Glutamatergic neuron (in vitro differentiated cells): ENCODE results near the gene ABCA13. TPM values are rescaled to one million over a fixed set of nuclear protein-coding genes. Genes with fewer than 3 reads are reported as not detected.

Source experiments
- DNase-seq: peaks from one replicate; pipeline ENCODE4 v3.0.0; 2022
- H3K27ac Mint-ChIP-seq: one replicate; pipeline ENCODE4 v1.8.0; 2020; ENCODE audit warnings: mild to moderate bottlenecking, mixed read lengths, inconsistent platforms; ENCODE audit not compliant: unreplicated experiment
- H3K27me3 Mint-ChIP-seq: one replicate; pipeline ENCODE4 v1.8.0; 2020; ENCODE audit warnings: mild to moderate bottlenecking, moderate library complexity, mixed read lengths, inconsistent platforms; ENCODE audit not compliant: unreplicated experiment
- H3K36me3 Mint-ChIP-seq: one replicate; pipeline ENCODE4 v1.8.0; 2020; ENCODE audit warnings: mild to moderate bottlenecking, mixed read lengths, inconsistent platforms; ENCODE audit not compliant: unreplicated experiment
- H3K4me1 Mint-ChIP-seq: one replicate; pipeline ENCODE4 v1.8.0; 2020; ENCODE audit warnings: mild to moderate bottlenecking, low read depth, mixed read lengths, inconsistent platforms; ENCODE audit not compliant: unreplicated experiment
- H3K4me3 Mint-ChIP-seq: one replicate; pipeline ENCODE4 v1.8.0; 2020; ENCODE audit warnings: mild to moderate bottlenecking, mixed read lengths, inconsistent platforms; ENCODE audit not compliant: unreplicated experiment
- H3K9me3 Mint-ChIP-seq: one replicate; pipeline ENCODE4 v1.8.0; 2020; ENCODE audit warnings: mild to moderate bottlenecking, moderate library complexity, mixed read lengths, inconsistent platforms; ENCODE audit not compliant: unreplicated experiment
- total RNA-seq: library from RNA; stranded (reverse); fragmentation: NEBNext Ultra II Directional; extraction: Animal tissue kit (Norgen Biotek cat#: 25700); gene quantifications from one replicate; pipeline ENCODE4 v1.2.1, GENCODE V29; 2021; ENCODE audit not compliant: unreplicated experiment
- TF ChIP-seq, protein P1 (sequence below): fragments of 200-600 bp; sonication (generic); IDR thresholded peaks from one replicate; pipeline ENCODE4 v1.5.0; 2021; ENCODE audit not compliant: partially characterized antibody, unreplicated experiment

ABCA13 gene
- total RNA-seq, 1 donor from 2014 or later, result 0.61 TPM

DNA sequence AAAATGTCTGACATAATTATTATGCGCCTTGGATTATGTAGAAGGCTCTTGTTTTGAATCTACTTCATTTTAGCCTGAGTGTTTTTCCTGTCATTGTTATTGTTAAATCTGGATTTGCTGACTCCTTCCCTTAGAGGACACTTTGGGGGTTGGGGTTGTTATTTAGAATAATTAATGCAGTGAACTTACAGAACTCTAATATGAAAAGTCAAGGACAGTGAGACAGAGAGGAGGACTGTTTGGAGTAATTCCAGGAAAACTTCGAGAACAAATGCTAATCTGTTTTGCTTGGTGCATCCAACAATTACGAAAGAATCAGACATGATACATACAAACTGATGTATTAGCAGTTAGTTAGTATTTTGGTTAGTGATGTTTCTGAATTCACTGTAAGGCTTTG is 146.1 kb downstream of the ABCA13 start:
- DNase-seq, result no peak
- Mint-ChIP-seq H3K9me3 (no peaks in the 10 kb centered on the region), H3K4me1 (no peaks in the 10 kb centered on the region), H3K27ac (no peak overlapping the region), H3K36me3 (no peaks in the 10 kb centered on the region), H3K4me3 (no peak overlapping the region), H3K27me3 (no peaks in the 10 kb centered on the region)
- TF ChIP-seq, protein P1, sequence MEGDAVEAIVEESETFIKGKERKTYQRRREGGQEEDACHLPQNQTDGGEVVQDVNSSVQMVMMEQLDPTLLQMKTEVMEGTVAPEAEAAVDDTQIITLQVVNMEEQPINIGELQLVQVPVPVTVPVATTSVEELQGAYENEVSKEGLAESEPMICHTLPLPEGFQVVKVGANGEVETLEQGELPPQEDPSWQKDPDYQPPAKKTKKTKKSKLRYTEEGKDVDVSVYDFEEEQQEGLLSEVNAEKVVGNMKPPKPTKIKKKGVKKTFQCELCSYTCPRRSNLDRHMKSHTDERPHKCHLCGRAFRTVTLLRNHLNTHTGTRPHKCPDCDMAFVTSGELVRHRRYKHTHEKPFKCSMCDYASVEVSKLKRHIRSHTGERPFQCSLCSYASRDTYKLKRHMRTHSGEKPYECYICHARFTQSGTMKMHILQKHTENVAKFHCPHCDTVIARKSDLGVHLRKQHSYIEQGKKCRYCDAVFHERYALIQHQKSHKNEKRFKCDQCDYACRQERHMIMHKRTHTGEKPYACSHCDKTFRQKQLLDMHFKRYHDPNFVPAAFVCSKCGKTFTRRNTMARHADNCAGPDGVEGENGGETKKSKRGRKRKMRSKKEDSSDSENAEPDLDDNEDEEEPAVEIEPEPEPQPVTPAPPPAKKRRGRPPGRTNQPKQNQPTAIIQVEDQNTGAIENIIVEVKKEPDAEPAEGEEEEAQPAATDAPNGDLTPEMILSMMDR, result no peak

DNA sequence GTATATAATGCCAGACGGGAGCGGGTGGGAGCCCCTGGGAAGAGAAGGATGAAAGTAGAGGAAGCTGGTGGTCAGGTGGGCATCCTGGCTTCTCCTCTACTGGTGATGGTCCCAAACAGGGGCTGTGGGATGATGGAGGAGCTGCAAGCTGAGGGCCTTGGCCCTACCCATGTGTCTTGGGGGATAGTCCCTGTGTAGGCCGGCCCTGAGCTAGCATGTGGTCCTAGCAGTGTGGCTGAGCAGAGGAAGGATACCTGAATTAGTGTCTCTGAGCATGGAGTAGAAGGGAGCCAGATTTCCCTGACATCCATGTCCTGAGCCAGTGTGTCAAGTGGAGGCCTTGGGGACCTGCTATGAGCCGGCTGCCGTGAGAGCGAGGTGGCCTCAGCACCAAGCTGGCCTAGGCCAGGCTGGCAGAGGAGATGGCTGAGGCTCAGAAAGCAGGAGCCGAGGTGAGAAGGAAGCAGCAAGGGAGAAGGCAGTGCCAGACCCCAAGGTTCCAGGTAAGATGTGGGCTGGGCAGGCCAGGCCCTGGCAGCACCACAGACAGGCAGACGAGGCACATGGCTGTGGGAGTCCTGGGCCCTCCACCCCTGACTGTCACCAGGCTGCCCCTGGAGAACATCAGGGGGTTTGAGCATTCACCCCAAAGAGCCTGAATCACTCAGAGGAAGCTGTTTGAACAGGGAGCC is 150.2 kb downstream of the ABCA13 start:
- Mint-ChIP-seq H3K27me3 (peaks cover 2% of the 10 kb centered on the region), H3K9me3 (no peaks in the 10 kb centered on the region), H3K4me3 (no peak overlapping the region), H3K36me3 (no peaks in the 10 kb centered on the region), H3K4me1 (no peaks in the 10 kb centered on the region), H3K27ac (no peak overlapping the region)
- DNase-seq, result no peak
- TF ChIP-seq, protein P1, result no peak

DNA sequence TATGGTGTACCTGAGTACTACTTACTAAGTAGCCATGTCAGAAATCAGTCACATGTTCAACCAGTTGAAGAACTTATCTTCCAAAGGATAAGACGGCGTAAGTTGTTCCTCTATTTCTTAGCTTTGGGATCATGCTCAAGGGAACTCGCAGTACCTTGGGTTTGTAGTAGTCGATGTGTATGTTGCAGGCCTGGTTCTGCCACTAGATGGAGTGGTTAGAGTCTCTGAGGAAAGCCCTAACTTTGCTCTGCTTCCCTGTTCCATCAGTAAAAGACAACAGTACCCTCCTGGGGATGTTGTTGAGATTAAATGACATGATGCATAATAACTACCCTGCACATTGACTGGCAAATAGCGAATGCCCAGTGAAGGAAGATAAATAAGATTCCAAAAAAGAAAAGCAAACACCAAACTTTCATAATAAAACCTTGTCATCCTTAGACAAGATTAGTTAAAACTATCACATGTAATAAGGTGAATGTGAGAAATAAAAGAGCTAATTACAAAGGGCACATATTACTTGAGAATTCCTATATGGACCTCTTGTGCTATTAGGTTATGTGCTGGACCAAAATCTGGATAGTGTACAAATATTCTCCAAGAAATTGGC is 165.9 kb downstream of the ABCA13 start:
- Mint-ChIP-seq H3K9me3 (no peaks in the 10 kb centered on the region), H3K4me1 (no peaks in the 10 kb centered on the region), H3K27ac (no peak overlapping the region), H3K27me3 (peaks cover 1% of the 10 kb centered on the region), H3K4me3 (no peak overlapping the region), H3K36me3 (no peaks in the 10 kb centered on the region)
- DNase-seq, result peak; percentile 33
- TF ChIP-seq, protein P1, result peak; percentile 46

DNA sequence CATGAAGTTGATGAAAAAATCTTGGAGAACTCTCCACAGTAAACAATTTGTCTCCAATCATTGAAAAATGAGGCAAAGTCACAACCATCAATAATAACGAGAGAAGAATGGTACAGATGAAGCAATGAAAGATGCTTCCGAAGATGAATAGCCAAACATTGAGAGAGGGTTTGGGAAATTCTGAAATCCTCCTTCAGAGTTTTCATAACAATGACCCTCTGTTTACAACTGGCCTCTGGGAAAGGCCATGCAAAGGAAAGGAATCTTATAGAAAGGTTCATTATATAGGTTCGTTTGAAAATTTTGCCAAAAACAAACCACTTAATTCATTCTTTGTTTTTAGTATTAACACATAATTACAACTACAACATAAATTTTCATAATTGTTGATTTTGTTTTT is 166.5 kb downstream of the ABCA13 start:
- DNase-seq, result no peak

More for the DNA sequence above, 166.5 kb downstream of the ABCA13 start:
- no peaks in the 10 kb centered on the region for H3K4me1 Mint-ChIP-seq
- no peak overlapping the region for H3K27ac Mint-ChIP-seq
- no peaks in the 10 kb centered on the region for H3K36me3 Mint-ChIP-seq
- TF ChIP-seq, protein P1, result no peak
- H3K4me3 Mint-ChIP-seq, result no peak overlapping the region
- no peaks in the 10 kb centered on the region for H3K9me3 Mint-ChIP-seq
- H3K27me3 Mint-ChIP-seq, result peaks cover 2% of the 10 kb centered on the region
